Right atrium auricular region (tissue), 2 donors: ENCODE results near the gene SCN11A. TPM values are rescaled to one million over a fixed set of nuclear protein-coding genes. Genes with fewer than 3 reads are reported as not detected.
A peak's percentile ranks its signal among the peaks of the same experiment; 100 is the strongest.
"Not testable (repeated sequence)": the region's sequence is repeated elsewhere in the genome, so short reads cannot be mapped to it uniquely, and the experiment has no call there.

Experiments used
- DNase-seq: peaks from one replicate; pipeline ENCODE4 v3.0.0-alpha.2; 2019; ENCODE audit warnings: low spot score
- H3K27ac ChIP-seq, 2 donors: fragments of 200-600 bp; sonication (generic); 1 replicate in 1 of 2; 2 replicates in 1 of 2; pipeline ENCODE4 v1.5.1; 2016 to 2019
- H3K27me3 ChIP-seq, 2 donors: fragments of 200-600 bp; sonication (generic); one replicate each; pipeline versions ENCODE4 v1.5.1 to v1.6.0; 2017 to 2019
- H3K36me3 ChIP-seq: fragments of 200-600 bp; sonication (generic); one replicate; pipeline ENCODE4 v1.5.1; 2016
- H3K4me1 ChIP-seq, 2 donors: fragments of 200-600 bp; sonication (generic); one replicate each; pipeline versions ENCODE4 v1.5.1 to v1.6.0; 2017 to 2019
- H3K4me3 ChIP-seq, 2 donors: fragments of 200-600 bp; sonication (generic); 1 replicate in 1 of 2; 2 replicates in 1 of 2; pipeline ENCODE4 v1.5.1; 2017 to 2019; ENCODE audit warnings: mild to moderate bottlenecking in 1 of 2, moderate library complexity in 1 of 2
- H3K9me3 ChIP-seq, 2 donors: fragments of 200-600 bp; sonication (generic); one replicate each; pipeline ENCODE4 v1.5.1; 2019
- total RNA-seq, 2 donors: library from RNA; depleted of rRNA; stranded (reverse); fragments of >200 nt; gene quantifications; one replicate each; pipeline ENCODE4 v1.1.0, GENCODE V29; 2016
- TF ChIP-seq, protein P1 (sequence below), 2 donors: fragments of 200-600 bp; sonication (generic); IDR thresholded peaks; one replicate each; pipeline ENCODE4 v1.5.1; 2019; ENCODE audit warnings: antibody characterized with exemption in 2 of 2

SCN11A gene
- total RNA-seq, 2 donors from 2014 or later, result 0.07 to 0.08 TPM

DNA sequence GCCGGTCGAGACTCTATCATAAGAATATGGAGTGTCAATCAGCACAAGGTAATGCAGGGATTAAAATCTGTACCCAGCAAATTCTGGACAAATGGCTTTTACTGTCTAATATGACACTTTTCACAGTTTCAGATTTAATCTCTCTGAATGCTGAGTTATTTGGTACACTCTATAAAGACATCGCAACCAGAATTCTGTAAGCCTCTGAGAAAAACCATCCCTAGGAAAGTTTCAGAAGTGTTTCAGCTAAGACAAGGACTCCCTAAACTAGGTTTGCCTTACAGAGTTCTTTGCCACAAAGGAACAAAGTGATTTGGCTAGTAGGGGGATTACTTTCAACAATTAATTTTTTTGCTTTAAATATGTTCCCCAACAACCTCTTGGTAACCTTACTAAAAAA, 11.4 kb upstream of the SCN11A start:
- DNase-seq, result no peak
- H3K27ac ChIP-seq, result no peak overlapping the region
- H3K4me1 ChIP-seq, result no peaks in the 10 kb centered on the region
- no peaks in the 10 kb centered on the region for H3K9me3 ChIP-seq
- no peaks in the 10 kb centered on the region for H3K27me3 ChIP-seq
- TF ChIP-seq, protein P1, sequence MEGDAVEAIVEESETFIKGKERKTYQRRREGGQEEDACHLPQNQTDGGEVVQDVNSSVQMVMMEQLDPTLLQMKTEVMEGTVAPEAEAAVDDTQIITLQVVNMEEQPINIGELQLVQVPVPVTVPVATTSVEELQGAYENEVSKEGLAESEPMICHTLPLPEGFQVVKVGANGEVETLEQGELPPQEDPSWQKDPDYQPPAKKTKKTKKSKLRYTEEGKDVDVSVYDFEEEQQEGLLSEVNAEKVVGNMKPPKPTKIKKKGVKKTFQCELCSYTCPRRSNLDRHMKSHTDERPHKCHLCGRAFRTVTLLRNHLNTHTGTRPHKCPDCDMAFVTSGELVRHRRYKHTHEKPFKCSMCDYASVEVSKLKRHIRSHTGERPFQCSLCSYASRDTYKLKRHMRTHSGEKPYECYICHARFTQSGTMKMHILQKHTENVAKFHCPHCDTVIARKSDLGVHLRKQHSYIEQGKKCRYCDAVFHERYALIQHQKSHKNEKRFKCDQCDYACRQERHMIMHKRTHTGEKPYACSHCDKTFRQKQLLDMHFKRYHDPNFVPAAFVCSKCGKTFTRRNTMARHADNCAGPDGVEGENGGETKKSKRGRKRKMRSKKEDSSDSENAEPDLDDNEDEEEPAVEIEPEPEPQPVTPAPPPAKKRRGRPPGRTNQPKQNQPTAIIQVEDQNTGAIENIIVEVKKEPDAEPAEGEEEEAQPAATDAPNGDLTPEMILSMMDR (IDR thresholded peaks at IDR 0.05), result no peak
- H3K36me3 ChIP-seq, result peaks cover 27% of the 10 kb centered on the region
- H3K4me3 ChIP-seq, result no peak overlapping the region

DNA sequence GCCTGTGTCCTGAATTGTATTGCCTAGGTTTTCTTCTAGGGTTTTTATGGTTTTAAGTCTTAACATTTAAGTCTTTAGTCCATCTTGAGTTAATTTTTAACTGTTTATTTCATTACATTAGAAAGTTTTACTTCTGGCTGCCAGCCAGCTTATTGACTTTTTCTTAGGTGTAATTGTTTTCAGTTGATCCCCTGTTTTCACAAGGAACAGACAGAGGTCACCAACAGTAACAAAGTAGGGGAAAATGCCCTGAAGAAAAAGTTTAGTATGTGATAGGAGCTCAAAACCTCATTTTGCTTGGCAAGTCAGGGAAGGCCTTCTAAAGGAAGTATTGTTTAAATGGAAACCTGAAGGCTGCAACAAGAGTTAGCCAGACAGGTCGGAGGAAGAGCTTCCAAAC, 10.4 kb upstream of the SCN11A start:
- no peaks in the 10 kb centered on the region for H3K9me3 ChIP-seq
- DNase-seq, result no peak
- H3K36me3 ChIP-seq, result peaks cover 17% of the 10 kb centered on the region
- H3K4me3 ChIP-seq, result no peak overlapping the region
- H3K27ac ChIP-seq, result no peak overlapping the region
- TF ChIP-seq, protein P1 (IDR thresholded peaks at IDR 0.05), result no peak
- H3K4me1 ChIP-seq, result no peaks in the 10 kb centered on the region
- H3K27me3 ChIP-seq, result no peaks in the 10 kb centered on the region

DNA sequence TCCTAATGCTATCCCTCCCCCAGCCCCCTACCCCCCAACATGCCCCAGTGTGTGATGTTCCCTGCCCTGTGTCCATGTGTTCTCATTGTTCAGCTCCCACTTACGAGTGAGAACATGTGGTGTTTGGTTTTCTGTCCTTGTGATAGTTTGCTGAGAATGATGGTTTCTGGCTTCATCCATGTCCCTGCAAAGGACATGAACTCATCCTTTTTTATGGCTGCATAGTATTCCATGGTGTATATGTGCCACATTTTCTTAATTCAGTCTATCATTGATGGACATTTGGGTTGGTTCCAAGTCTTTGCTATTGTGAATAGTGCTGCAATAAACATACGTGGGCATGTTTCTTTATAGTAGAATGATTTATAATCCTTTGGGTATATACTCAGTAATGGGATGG, 9.5 kb upstream of the SCN11A start:
- H3K9me3 ChIP-seq, H3K27me3 ChIP-seq, H3K27ac ChIP-seq, DNase-seq, H3K4me3 ChIP-seq, H3K4me1 ChIP-seq: not testable (repeated sequence)
- peaks cover 14% of the 10 kb centered on the region for H3K36me3 ChIP-seq

DNA sequence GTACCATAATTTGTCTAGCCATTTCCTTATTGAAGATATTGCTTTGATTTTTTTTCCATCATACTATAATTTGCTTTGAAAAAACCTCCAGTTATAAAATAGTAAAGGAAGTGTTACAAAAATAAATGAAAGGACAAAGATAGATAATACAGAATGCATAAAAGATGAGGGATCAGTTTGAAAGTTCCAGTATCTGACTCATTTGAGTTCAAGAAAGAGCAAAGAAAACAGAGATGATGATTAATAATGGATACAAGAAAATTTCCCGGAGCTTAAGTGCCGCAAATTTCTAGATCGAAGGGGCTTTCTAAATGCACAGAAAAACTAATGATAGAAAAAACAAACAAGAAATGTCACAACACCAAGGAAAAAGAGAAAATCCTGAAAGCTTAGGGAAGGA, 4.4 kb upstream of the SCN11A start:
- no peak overlapping the region for H3K27ac ChIP-seq
- DNase-seq, result no peak
- no peaks in the 10 kb centered on the region for H3K27me3 ChIP-seq
- H3K9me3 ChIP-seq, result no peaks in the 10 kb centered on the region
- peaks cover 0 to 21% of the 10 kb centered on the region in 2 donors for H3K4me1 ChIP-seq
- H3K36me3 ChIP-seq, result no peaks in the 10 kb centered on the region
- TF ChIP-seq, protein P1 (IDR thresholded peaks at IDR 0.05), result no peak
- no peak overlapping the region for H3K4me3 ChIP-seq

DNA sequence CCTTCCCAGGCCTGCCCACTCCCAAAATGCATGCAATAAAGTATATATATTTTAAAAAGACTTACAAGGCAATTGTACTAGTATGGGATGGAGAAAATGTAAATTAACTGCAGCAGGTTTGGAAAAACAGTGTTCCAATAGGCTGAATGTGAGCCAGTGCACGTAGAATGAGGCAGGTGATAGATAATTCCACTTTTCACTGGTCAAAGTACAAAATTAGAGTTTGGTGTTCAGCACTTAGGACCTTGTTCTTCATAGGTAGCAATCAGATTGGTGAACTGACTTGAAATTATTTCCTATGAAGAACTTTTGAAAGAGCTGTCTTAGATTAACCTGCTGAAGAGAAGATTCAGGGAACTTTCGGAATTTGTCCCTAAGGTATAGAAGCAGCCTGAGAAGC, 2.0 kb upstream of the SCN11A start:
- TF ChIP-seq, protein P1 (IDR thresholded peaks at IDR 0.05), result no peak
- Histone ChIP-seq H3K9me3 (no peaks in the 10 kb centered on the region), H3K4me1 (peaks cover 0 to 23% of the 10 kb centered on the region in 2 donors), H3K36me3 (no peaks in the 10 kb centered on the region), H3K4me3 (no peak overlapping the region), H3K27me3 (no peaks in the 10 kb centered on the region), H3K27ac (no peak overlapping the region)
- no peak for DNase-seq

DNA sequence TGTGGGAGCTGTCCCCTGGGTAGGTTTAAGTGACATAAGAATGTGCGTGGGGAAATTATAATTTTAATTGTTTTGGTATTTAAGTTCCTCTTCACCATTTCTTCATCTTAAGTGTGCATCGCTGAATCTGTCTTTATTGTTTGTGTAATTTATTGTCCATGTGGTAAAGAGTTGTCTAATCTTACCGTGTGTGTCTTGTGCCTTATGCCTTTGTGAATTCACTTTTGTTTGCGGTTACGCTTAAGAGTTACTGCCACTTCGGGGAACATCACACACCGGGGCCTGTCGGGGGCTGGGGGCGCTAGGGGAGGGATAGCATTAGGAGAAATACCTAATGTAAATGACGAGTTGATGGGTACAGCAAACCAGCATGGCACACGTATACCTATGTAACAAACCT, 839 bp upstream of the SCN11A start:
- no peaks in the 10 kb centered on the region for H3K36me3 ChIP-seq
- no peaks in the 10 kb centered on the region for H3K9me3 ChIP-seq
- no peaks in the 10 kb centered on the region for H3K27me3 ChIP-seq
- no peak for DNase-seq
- TF ChIP-seq, protein P1 (IDR thresholded peaks at IDR 0.05), result no peak
- H3K4me1 ChIP-seq, result peaks cover 0 to 23% of the 10 kb centered on the region in 2 donors
- H3K4me3 ChIP-seq, result peak overlapping the region; percentile 97 to 99
- peak overlapping the region in 1 of 2 donors; percentile 91 for H3K27ac ChIP-seq
